HG03159 (cell line): ENCODE measurements around the gene KCNQ2.

Experiments used
- ATAC-seq: cut with Tn5 transposase; IDR thresholded peaks from one replicate; pipeline ENCODE4 v1.9.1; 2021; ENCODE audit warnings: mild to moderate bottlenecking, moderate library complexity; ENCODE audit not compliant: unreplicated experiment

KCNQ2 gene

GRCh38 chr20:63456429-63457284 lies 15.8 kb downstream of the KCNQ2 start:
- ATAC-seq: no peak

- no peak for ATAC-seq
Measured at GRCh38 chr20:63455568-63455859, 16.9 kb downstream of the KCNQ2 start.

- ATAC-seq: no peak
Measured at GRCh38 chr20:63454731-63455567, 17.5 kb downstream of the KCNQ2 start.

- no peak for ATAC-seq
Measured at GRCh38 chr20:63452821-63453523, 19.5 kb downstream of the KCNQ2 start.

- ATAC-seq: no peak
Measured at GRCh38 chr20:63452341-63452740, 20.1 kb downstream of the KCNQ2 start.

GRCh38 chr20:63451821-63452220 lies 20.6 kb downstream of the KCNQ2 start:
- ATAC-seq: no peak

GRCh38 chr20:63449796-63450730 lies 22.4 kb downstream of the KCNQ2 start:
- ATAC-seq: no peak

- no peak for ATAC-seq
Measured at GRCh38 chr20:63449025-63449424, 23.4 kb downstream of the KCNQ2 start.

- ATAC-seq: no peak
Measured at GRCh38 chr20:63448031-63448430, 24.4 kb downstream of the KCNQ2 start.

- ATAC-seq: no peak
Measured at GRCh38 chr20:63447320-63447719, 25.1 kb downstream of the KCNQ2 start.

- no peak for ATAC-seq
Measured at GRCh38 chr20:63446216-63447024, 26.0 kb downstream of the KCNQ2 start.

- ATAC-seq: no peak
Measured at GRCh38 chr20:63445075-63445734, 27.2 kb downstream of the KCNQ2 start.

GRCh38 chr20:63444548-63444947 lies 27.9 kb downstream of the KCNQ2 start:
- ATAC-seq: no peak

GRCh38 chr20:63443606-63444395 lies 28.7 kb downstream of the KCNQ2 start:
- ATAC-seq: no peak

GRCh38 chr20:63442100-63442493 lies 30.4 kb downstream of the KCNQ2 start:
- no peak for ATAC-seq

GRCh38 chr20:63441136-63442099 lies 31.0 kb downstream of the KCNQ2 start:
- no peak for ATAC-seq

- ATAC-seq: no peak
Measured at GRCh38 chr20:63440366-63440955, 32.0 kb downstream of the KCNQ2 start.
